HepG2 (cell line): ENCODE measurements around the gene CHTF18. TPM values are rescaled to one million over a fixed set of nuclear protein-coding genes. Genes with fewer than 3 reads are reported as not detected.

Experiments used
- ATAC-seq: fragments of 200-7000 bp; cut with Tn5 transposase; 3 replicates; pipeline ENCODE4 v1.9.1; 2020; ENCODE audit warnings: mild to moderate bottlenecking, moderate library complexity
- BruUV-seq: library from RNA; stranded (reverse); fragments of 400-500 nt; replicated peaks from 2 replicates; lab custom pipeline; 2021; lab: Mats Ljungman, UMichigan
- CTCF ChIA-PET: fragments of 300-600 bp; formaldehyde crosslinking; extraction: SDS; loops from one replicate; lab custom pipeline; 2021; ENCODE audit warnings: low total read pairs, inconsistent platforms, low intra/inter-chr PET ratio; lab: Yijun Ruan, JAX
- POLR2A ChIA-PET: fragments of 350-600 bp; sonication (Branson Sonifier 250); formaldehyde crosslinking; loops from one replicate; lab custom pipeline; 2020; ENCODE audit warnings: antibody characterized with exemption, inconsistent platforms; lab: Yijun Ruan, JAX
- DNase-seq: peaks from one replicate; pipeline ENCODE4 v3.0.0-alpha.2; 2015; ENCODE audit warnings: low spot score
- FAIRE-seq: peaks from 3 replicates; lab custom pipeline; 2011; peaks lifted over from hg19 to GRCh38; lab: Jason Lieb, UNC
- H2AFZ ChIP-seq: one replicate; pipeline ENCODE4 v1.6.1; 2011; ENCODE audit warnings: low read length, inconsistent platforms
- H3K27ac ChIP-seq: fragments of 300-600 bp; 3 replicates; pipeline ENCODE4 v1.8.0; 2011; ENCODE audit warnings: mixed run types, mild to moderate bottlenecking, mixed read lengths, low read length, inconsistent platforms; ENCODE audit not compliant: insufficient read depth; ENCODE audit errors: extremely low read length
- H3K27me3 ChIP-seq, 2 experiments: fragments of 200-600 bp in 1 of 2; 2 replicates in 1 of 2; 3 replicates in 1 of 2; pipeline versions ENCODE4 v1.6.0 to v1.8.0; 2011; ENCODE audit warnings: low read length in 2 of 2, mild to moderate bottlenecking in 2 of 2, moderate library complexity in 2 of 2, inconsistent platforms in 1 of 2; ENCODE audit not compliant: insufficient read depth in 2 of 2, control insufficient read depth in 1 of 2
- H3K36me3 ChIP-seq, 2 experiments: fragments of 200-600 bp in 1 of 2; replicated peaks in 1 of 2; 2 replicates in 1 of 2; 3 replicates in 1 of 2; pipeline versions ENCODE4 v1.5.1 to v1.8.0; 2011; ENCODE audit warnings: low read length in 2 of 2, inconsistent platforms in 1 of 2; ENCODE audit not compliant: insufficient read depth in 2 of 2, control insufficient read depth in 1 of 2
- H3K4me1 ChIP-seq: 2 replicates; pipeline ENCODE4 v1.5.1; 2012; ENCODE audit warnings: low read length, inconsistent platforms; ENCODE audit not compliant: insufficient read depth
- H3K4me2 ChIP-seq: 2 replicates; pipeline ENCODE4 v1.6.0; 2011; ENCODE audit warnings: low read depth, low read length, inconsistent platforms
- H3K4me3 ChIP-seq, 3 experiments: fragments of 200-600 bp in 1 of 3; sonication (generic), shearing (Covaris generic) in 1 of 3; replicated peaks in 1 of 3; 2 replicates each; pipeline ENCODE4 v1.5.1; 2011 to 2016; ENCODE audit warnings: low read length in 3 of 3, inconsistent platforms in 2 of 3, low read depth in 2 of 3, mild to moderate bottlenecking in 2 of 3, control low read depth in 1 of 3, mixed read lengths in 1 of 3; ENCODE audit not compliant: insufficient read depth in 1 of 3
- H3K79me2 ChIP-seq: one replicate; pipeline ENCODE4 v1.6.1; 2011; ENCODE audit warnings: low read length, inconsistent platforms; ENCODE audit not compliant: insufficient read depth
- H3K9ac ChIP-seq: 2 replicates; pipeline ENCODE4 v1.6.0; 2011; ENCODE audit warnings: mild to moderate bottlenecking, low read depth, low read length, inconsistent platforms; ENCODE audit not compliant: insufficient read depth
- H3K9me3 ChIP-seq: 2 replicates; pipeline ENCODE4 v1.5.1; 2012; ENCODE audit warnings: mild to moderate bottlenecking, low read length
- H4K20me1 ChIP-seq: 2 replicates; pipeline ENCODE4 v1.6.0; 2011; ENCODE audit warnings: inconsistent platforms, mild to moderate bottlenecking, low read length, moderate library complexity; ENCODE audit not compliant: insufficient read depth
- FOSL2 ChIP-seq: sonication (generic); formaldehyde crosslinking; IDR thresholded peaks from 2 replicates; pipeline ENCODE4 v1.4.0; 2020; ENCODE audit warnings: missing genetic modification reagents
- HOXA9 ChIP-seq: sonication (generic); formaldehyde crosslinking; IDR thresholded peaks from 2 replicates; pipeline ENCODE4 v1.8.1; 2022; ENCODE audit warnings: missing genetic modification reagents, mild to moderate bottlenecking, moderate library complexity, borderline replicate concordance
- KAT8 ChIP-seq: IDR thresholded peaks from 2 replicates; pipeline ENCODE4 v1.6.1; 2016; ENCODE audit warnings: missing genetic modification reagents, missing compliant biosample characterization
- KLF15 ChIP-seq: sonication (generic); formaldehyde crosslinking; IDR thresholded peaks from 2 replicates; pipeline ENCODE4 v1.8.1; 2023; ENCODE audit warnings: borderline replicate concordance, mild to moderate bottlenecking, inconsistent platforms, missing genetic modification reagents, mixed read lengths
- MXD1 ChIP-seq: sonication (generic); formaldehyde crosslinking; IDR thresholded peaks from 2 replicates; pipeline ENCODE4 v1.4.0; 2020; ENCODE audit warnings: mild to moderate bottlenecking, missing genetic modification reagents
- NFE2L1 ChIP-seq: sonication (generic); formaldehyde crosslinking; IDR thresholded peaks from 2 replicates; pipeline ENCODE4 v1.4.0; 2020; ENCODE audit warnings: missing genetic modification reagents, mild to moderate bottlenecking, borderline replicate concordance
- NPAS2 ChIP-seq: sonication (generic); formaldehyde crosslinking; IDR thresholded peaks from 2 replicates; pipeline ENCODE4 v1.8.0; 2022; ENCODE audit warnings: mild to moderate bottlenecking, missing genetic modification reagents, borderline replicate concordance
- RELA ChIP-seq: sonication (generic); formaldehyde crosslinking; IDR thresholded peaks from 2 replicates; pipeline ENCODE4 v1.4.0; 2020; ENCODE audit warnings: missing genetic modification reagents
- TFDP1 ChIP-seq: IDR thresholded peaks from 2 replicates; pipeline ENCODE4 v1.6.1; 2016; ENCODE audit warnings: missing compliant biosample characterization, missing genetic modification reagents, borderline replicate concordance
- ZNF280D ChIP-seq: sonication (generic); formaldehyde crosslinking; IDR thresholded peaks from 2 replicates; pipeline ENCODE4 v1.5.1; 2020; ENCODE audit warnings: mild to moderate bottlenecking, missing genetic modification reagents
- ZNF326 ChIP-seq: sonication (generic); formaldehyde crosslinking; IDR thresholded peaks from 2 replicates; pipeline ENCODE4 v1.4.0; 2020; ENCODE audit warnings: missing genetic modification reagents, borderline replicate concordance
- ZNF589 ChIP-seq: sonication (generic); formaldehyde crosslinking; conservative IDR thresholded peaks from 2 replicates; pipeline ENCODE4 v1.8.0; 2022; ENCODE audit warnings: mild to moderate bottlenecking, moderate library complexity, missing genetic modification reagents
- ZNF609 ChIP-seq: sonication (generic); formaldehyde crosslinking; IDR thresholded peaks from 2 replicates; pipeline ENCODE4 v1.4.0; 2020; ENCODE audit warnings: mild to moderate bottlenecking, missing genetic modification reagents, borderline replicate concordance
- ZNF746 ChIP-seq: sonication (generic); formaldehyde crosslinking; IDR thresholded peaks from 2 replicates; pipeline ENCODE4 v1.8.0; 2022; ENCODE audit warnings: mild to moderate bottlenecking, missing genetic modification reagents
- ZNF879 ChIP-seq: sonication (generic); formaldehyde crosslinking; IDR thresholded peaks from 2 replicates; pipeline ENCODE4 v1.8.1; 2023; ENCODE audit warnings: missing genetic modification reagents
- WGBS: methylation state at CpG from one replicate; pipeline ENCODE4 v1.1.6; 2017; ENCODE audit warnings: low lambda C conversion rate; 5-methylcytosine and 5-hydroxymethylcytosine counted together
- in situ Hi-C: cut with HindIII; loops from 2 replicates; pipeline ENCODE4 v1.10.0; 2017; ENCODE audit warnings: low pct_unique_long_range_greater_than_20kb; ENCODE audit not compliant: extremely low pct_ligation_motif_present
- intact Hi-C: fragments of 100-400 bp; cut with micrococcal nuclease; formaldehyde crosslinking; loops from one replicate; pipeline ENCODE4 v1.10.0; 2022; ENCODE audit not compliant: unreplicated experiment
- polyA plus RNA-seq, 8 experiments: library from polyadenylated mRNA; depleted of rRNA in 3 of 8; stranded (reverse) in 7 of 8; unstranded in 1 of 8; fragments of >200 nt; fragmentation: Illumina TruSeq in 4 of 8; extraction: Trizol in 4 of 8; gene quantifications; 2 replicates each; pipeline versions ENCODE4 v1.2.1 to v1.2.3, GENCODE V29; 2011 to 2016; ENCODE audit warnings: low read depth in 4 of 8, missing spikeins in 1 of 8, mixed read lengths in 1 of 8; ENCODE audit not compliant: insufficient read depth in 1 of 8
- total RNA-seq, 5 experiments: library from RNA; depleted of rRNA; stranded (reverse); fragments of >200 nt; fragmentation: Illumina TruSeq; extraction: Trizol; gene quantifications; 2 replicates each; pipeline ENCODE4 v1.2.3, GENCODE V29; 2016; ENCODE audit warnings: low read depth in 1 of 5

The CHTF18 gene
- total and polyA plus RNA-seq, 2 of the 13 experiments (the other 11 are each of a cell fraction or from before 2014, with no cell fraction given), result 8.6 to 22.9 TPM

- in situ Hi-C loops, result loop anchor here (25.0 kb wide), 1 partner anchor 392 kb away; no protein-coding TSS in a partner anchor
- no peaks in the 10 kb centered on the region for H3K36me3 ChIP-seq
Observed at GRCh38 chr16:820748-821147, 32.3 kb downstream of the CHTF18 start.

More at GRCh38 chr16:820748-821147, 32.3 kb downstream of the CHTF18 start:
- H3K9ac ChIP-seq, result no peak overlapping the region
- intact Hi-C loops, result no loop called here
- no peak overlapping the region for H3K4me2 ChIP-seq
- no peak overlapping the region for H3K4me3 ChIP-seq
- DNase-seq (no peak), FAIRE-seq (no peak), ATAC-seq (no peak)
- H3K79me2 ChIP-seq, result no peaks in the 10 kb centered on the region
- 56% methylated on average over 12 of the region's 12 CpGs for WGBS
- H4K20me1 ChIP-seq, result 0 out of 2 replicates have a peak, but pooled peaks cover 3% of the 10 kb centered on the region
- ChIA-PET POLR2A (no interaction called here), CTCF (no interaction called here)
- no TSS peak for BruUV-seq
- no peak for TF ChIP-seq TFDP1
- TF ChIP-seq ZNF609 (CRISPR knock-in tag), result no peak
- TF ChIP-seq ZNF746 (CRISPR knock-in tag), result no peak
- TF ChIP-seq RELA (CRISPR knock-in tag), result no peak
- TF ChIP-seq NPAS2, result no peak
- TF ChIP-seq MXD1 (CRISPR knock-in tag), result no peak
- no peak for TF ChIP-seq NFE2L1 (CRISPR knock-in tag)
- TF ChIP-seq ZNF589, result no peak
- no peak for TF ChIP-seq KLF15
- TF ChIP-seq FOSL2 (CRISPR knock-in tag), result no peak
- no peak for TF ChIP-seq ZNF879
- TF ChIP-seq KAT8 (CRISPR knock-in tag), result no peak
- TF ChIP-seq ZNF326 (CRISPR knock-in tag), result no peak
- no peak for TF ChIP-seq ZNF280D (CRISPR knock-in tag)
- TF ChIP-seq HOXA9 (CRISPR knock-in tag), result no peak
- H3K27ac ChIP-seq, result no peak overlapping the region
- no peaks in the 10 kb centered on the region for H3K4me1 ChIP-seq
- no peak overlapping the region for H2AFZ ChIP-seq
- 0 out of 2 replicates have a peak, but pooled peaks cover 5% of the 10 kb centered on the region for H3K9me3 ChIP-seq
- H3K27me3 ChIP-seq, result peaks cover 21 to 77% of the 10 kb centered on the region in 2 experiments
